PC-9 (cell line): ENCODE measurements around the gene LAMC1. TPM values are rescaled to one million over a fixed set of nuclear protein-coding genes. Genes with fewer than 3 reads are reported as not detected.

ENCODE experiments used
- BruUV-seq: library from RNA; stranded (reverse); fragments of 400-500 nt; replicated peaks from 2 replicates; lab custom pipeline; 2021; lab: Mats Ljungman, UMichigan
- CTCF ChIA-PET: fragments of 300-600 bp; sonication (Branson Sonifier 250); formaldehyde crosslinking; loops from one replicate; lab custom pipeline; 2022; ENCODE audit warnings: antibody characterized with exemption; lab: Charles Lee
- POLR2A ChIA-PET: fragments of 300-600 bp; sonication (Branson Sonifier 250); formaldehyde crosslinking; loops from one replicate; lab custom pipeline; 2022; ENCODE audit warnings: antibody characterized with exemption; ENCODE audit not compliant: unreplicated experiment; lab: Charles Lee
- DNase-seq, 2 experiments: peaks; one replicate each; pipeline versions ENCODE4 v3.0.0 to v3.0.0-alpha.2; 2015 to 2022; ENCODE audit warnings: mixed read lengths in 1 of 2
- H2AFZ ChIP-seq: fragments of 200-600 bp; sonication (generic); 2 replicates; pipeline ENCODE4 v1.8.1; 2017; ENCODE audit warnings: antibody characterized with exemption
- H3F3A ChIP-seq: fragments of 200-600 bp; sonication (generic); 2 replicates; pipeline ENCODE4 v1.8.1; 2017; ENCODE audit warnings: antibody characterized with exemption, mild to moderate bottlenecking, low read depth; ENCODE audit not compliant: insufficient read depth
- H3K27ac ChIP-seq: fragments of 200-600 bp; sonication (generic); 2 replicates; pipeline ENCODE4 v1.6.1; 2016; ENCODE audit warnings: mixed run types
- H3K27me3 ChIP-seq: fragments of 200-600 bp; sonication (generic); 2 replicates; pipeline ENCODE4 v1.6.1; 2016; ENCODE audit warnings: low read depth, mixed run types; ENCODE audit not compliant: insufficient read depth
- H3K36me3 ChIP-seq: fragments of 200-600 bp; sonication (generic); 2 replicates; pipeline ENCODE4 v1.6.1; 2016; ENCODE audit warnings: low read depth, mixed run types
- H3K4me1 ChIP-seq: fragments of 200-600 bp; sonication (generic); replicated peaks from 2 replicates; pipeline ENCODE4 v1.6.1; 2016; ENCODE audit warnings: mixed run types; ENCODE audit not compliant: insufficient read depth
- H3K4me2 ChIP-seq: fragments of 200-600 bp; sonication (generic); 2 replicates; pipeline ENCODE4 v1.6.1; 2017; ENCODE audit warnings: mixed run types
- H3K4me3 ChIP-seq: fragments of 200-600 bp; sonication (generic); 2 replicates; pipeline ENCODE4 v1.6.1; 2016; ENCODE audit warnings: mixed run types
- H3K79me2 ChIP-seq: fragments of 200-600 bp; sonication (generic); 2 replicates; pipeline ENCODE4 v1.6.1; 2017; ENCODE audit warnings: low read depth, mixed run types
- H3K9me2 ChIP-seq: fragments of 200-600 bp; sonication (generic); 2 replicates; pipeline ENCODE4 v1.8.1; 2017; ENCODE audit warnings: mild to moderate bottlenecking; ENCODE audit not compliant: insufficient read depth
- H3K9me3 ChIP-seq: fragments of 200-600 bp; sonication (generic); 2 replicates; pipeline ENCODE4 v1.8.1; 2016; ENCODE audit warnings: low read depth; ENCODE audit not compliant: insufficient read depth
- H4K20me1 ChIP-seq: fragments of 200-600 bp; sonication (generic); 2 replicates; pipeline ENCODE4 v1.8.1; 2017; ENCODE audit not compliant: insufficient read depth
- CTCF ChIP-seq: fragments of 200-600 bp; sonication (generic); conservative IDR thresholded peaks from 2 replicates; pipeline ENCODE4 v1.6.1; 2017; ENCODE audit warnings: mixed run types, antibody characterized with exemption, mild to moderate bottlenecking, moderate library complexity
- EZH2 ChIP-seq: fragments of 200-600 bp; sonication (generic); IDR thresholded peaks from 2 replicates; pipeline ENCODE4 v1.8.0; 2017; ENCODE audit warnings: antibody characterized with exemption, low read depth
- intact Hi-C: fragments of 100-400 bp; cut with micrococcal nuclease; formaldehyde crosslinking; loops from one replicate; pipeline ENCODE4 v1.10.0; 2022; ENCODE audit not compliant: unreplicated experiment
- total RNA-seq: library from RNA; stranded (reverse); gene quantifications from 2 replicates; pipeline ENCODE4 v1.2.3, GENCODE V29; 2021

LAMC1 gene
- total RNA-seq, 1 experiment from 2014 or later = 95.5 TPM

GRCh38 chr1:183129921-183130690 lies 106.9 kb downstream of the LAMC1 start:
- CTCF ChIA-PET = no interaction called here
- H3K4me2 ChIP-seq = no peak overlapping the region
- TF ChIP-seq EZH2 = no peak
- TF ChIP-seq CTCF = no peak
- no peaks in the 10 kb centered on the region for H3K79me2 ChIP-seq
- no peaks in the 10 kb centered on the region for H3K9me2 ChIP-seq
- no TSS peak for BruUV-seq
- no peaks in the 10 kb centered on the region for H4K20me1 ChIP-seq
- intact Hi-C loops = loop anchor here (5.0 to 10.0 kb wide), 2 partner anchors 168 to 255 kb away; no protein-coding TSS in a partner anchor
- H3K27ac ChIP-seq = no peak overlapping the region
- POLR2A ChIA-PET = no interaction called here
- DNase-seq = no peak
- no peak overlapping the region for H3K4me3 ChIP-seq
- H3K4me1 ChIP-seq = no peaks in the 10 kb centered on the region
- H3K36me3 ChIP-seq = peaks cover 43% of the 10 kb centered on the region
- no peaks in the 10 kb centered on the region for H3K9me3 ChIP-seq
- H2AFZ ChIP-seq = no peak overlapping the region
- no peaks in the 10 kb centered on the region for H3F3A ChIP-seq
- no peaks in the 10 kb centered on the region for H3K27me3 ChIP-seq

- peaks cover 44% of the 10 kb centered on the region for H3K36me3 ChIP-seq
- TF ChIP-seq CTCF (no peak), EZH2 (no peak)
- H3K79me2 ChIP-seq = no peaks in the 10 kb centered on the region
- no peaks in the 10 kb centered on the region for H3K9me2 ChIP-seq
- no peaks in the 10 kb centered on the region for H3K4me1 ChIP-seq
- H3F3A ChIP-seq = no peaks in the 10 kb centered on the region
- H3K9me3 ChIP-seq = no peaks in the 10 kb centered on the region
- H3K4me3 ChIP-seq = no peak overlapping the region
- H2AFZ ChIP-seq = no peak overlapping the region
- no peak overlapping the region for H3K27ac ChIP-seq
- intact Hi-C loops = loop anchor here (5.0 to 10.0 kb wide), 2 partner anchors 169 to 256 kb away; no protein-coding TSS in a partner anchor
- DNase-seq = no peak
- no TSS peak for BruUV-seq
- ChIA-PET CTCF (no interaction called here), POLR2A (no interaction called here)
- no peaks in the 10 kb centered on the region for H3K27me3 ChIP-seq
- no peak overlapping the region for H3K4me2 ChIP-seq
- no peaks in the 10 kb centered on the region for H4K20me1 ChIP-seq
Measured at GRCh38 chr1:183131166-183131565, 107.9 kb downstream of the LAMC1 start.

- no TSS peak for BruUV-seq
- Histone ChIP-seq H3F3A (peaks cover 17% of the 10 kb centered on the region; the same call in 1 of the 2 replicates), H3K36me3 (peaks cover 43% of the 10 kb centered on the region; the same call in 1 of the 2 replicates), H3K4me1 (peaks cover 21% of the 10 kb centered on the region), H3K79me2 (no peaks in the 10 kb centered on the region), H4K20me1 (no peaks in the 10 kb centered on the region), H2AFZ (no peak overlapping the region), H3K4me3 (no peak overlapping the region), H3K9me2 (no peaks in the 10 kb centered on the region), H3K27ac (no peak overlapping the region), H3K4me2 (no peak overlapping the region), H3K9me3 (no peaks in the 10 kb centered on the region), H3K27me3 (no peaks in the 10 kb centered on the region)
- TF ChIP-seq CTCF (no peak), EZH2 (no peak)
- ChIA-PET CTCF (no interaction called here), POLR2A (no interaction called here)
- DNase-seq = no peak
- intact Hi-C loops = loop anchor here (10.0 kb wide), 1 partner anchor 261 kb away; no protein-coding TSS in a partner anchor
Measured at GRCh38 chr1:183135336-183135735, 112.1 kb downstream of the LAMC1 start.
